Epithelial cell of proximal tubule (primary cell): ENCODE data around the gene ANKMY2. TPM values are rescaled to one million over a fixed set of nuclear protein-coding genes. Genes with fewer than 3 reads are reported as not detected.

Source experiments
- DNase-seq: peaks from one replicate; pipeline ENCODE4 v3.0.0-alpha.2; 2011; ENCODE audit warnings: low read depth
- H3K4me3 ChIP-seq: 2 replicates; pipeline ENCODE4 v1.5.1; 2011; ENCODE audit warnings: low read depth, mild to moderate bottlenecking, low read length
- total RNA-seq: library from RNA; depleted of rRNA; stranded (reverse); fragments of >200 nt; gene quantifications from 2 replicates; pipeline ENCODE4 v1.2.3, GENCODE V29; 2015
- TF ChIP-seq, protein P1 (sequence below): conservative IDR thresholded peaks from 2 replicates; pipeline ENCODE4 v1.5.1; 2012; ENCODE audit warnings: low read depth, mild to moderate bottlenecking, low read length

ANKMY2 gene
- total RNA-seq, 1 donor from 2014 or later: 12.9 TPM

DNA sequence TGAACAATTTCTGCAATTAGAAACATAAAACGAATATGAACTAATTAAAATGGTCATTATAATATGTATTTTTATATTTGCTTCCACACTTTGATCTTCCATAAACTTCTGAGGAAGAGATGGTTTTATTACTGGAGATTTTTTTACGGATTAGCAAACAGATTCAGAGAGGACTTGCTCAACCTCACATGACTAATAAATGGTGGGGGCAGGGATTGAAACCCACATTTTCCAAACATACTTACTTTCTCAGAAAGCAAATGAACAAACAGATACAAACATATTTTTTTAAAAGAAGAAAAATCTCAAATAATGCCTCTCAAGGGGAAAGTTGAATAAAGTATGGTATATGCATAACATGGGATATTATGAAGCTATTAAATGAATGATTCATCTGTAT is 18.3 kb downstream of the ANKMY2 start:
- no peak for DNase-seq
- TF ChIP-seq, protein P1, sequence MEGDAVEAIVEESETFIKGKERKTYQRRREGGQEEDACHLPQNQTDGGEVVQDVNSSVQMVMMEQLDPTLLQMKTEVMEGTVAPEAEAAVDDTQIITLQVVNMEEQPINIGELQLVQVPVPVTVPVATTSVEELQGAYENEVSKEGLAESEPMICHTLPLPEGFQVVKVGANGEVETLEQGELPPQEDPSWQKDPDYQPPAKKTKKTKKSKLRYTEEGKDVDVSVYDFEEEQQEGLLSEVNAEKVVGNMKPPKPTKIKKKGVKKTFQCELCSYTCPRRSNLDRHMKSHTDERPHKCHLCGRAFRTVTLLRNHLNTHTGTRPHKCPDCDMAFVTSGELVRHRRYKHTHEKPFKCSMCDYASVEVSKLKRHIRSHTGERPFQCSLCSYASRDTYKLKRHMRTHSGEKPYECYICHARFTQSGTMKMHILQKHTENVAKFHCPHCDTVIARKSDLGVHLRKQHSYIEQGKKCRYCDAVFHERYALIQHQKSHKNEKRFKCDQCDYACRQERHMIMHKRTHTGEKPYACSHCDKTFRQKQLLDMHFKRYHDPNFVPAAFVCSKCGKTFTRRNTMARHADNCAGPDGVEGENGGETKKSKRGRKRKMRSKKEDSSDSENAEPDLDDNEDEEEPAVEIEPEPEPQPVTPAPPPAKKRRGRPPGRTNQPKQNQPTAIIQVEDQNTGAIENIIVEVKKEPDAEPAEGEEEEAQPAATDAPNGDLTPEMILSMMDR: no peak
- no peak overlapping the region for H3K4me3 ChIP-seq

DNA sequence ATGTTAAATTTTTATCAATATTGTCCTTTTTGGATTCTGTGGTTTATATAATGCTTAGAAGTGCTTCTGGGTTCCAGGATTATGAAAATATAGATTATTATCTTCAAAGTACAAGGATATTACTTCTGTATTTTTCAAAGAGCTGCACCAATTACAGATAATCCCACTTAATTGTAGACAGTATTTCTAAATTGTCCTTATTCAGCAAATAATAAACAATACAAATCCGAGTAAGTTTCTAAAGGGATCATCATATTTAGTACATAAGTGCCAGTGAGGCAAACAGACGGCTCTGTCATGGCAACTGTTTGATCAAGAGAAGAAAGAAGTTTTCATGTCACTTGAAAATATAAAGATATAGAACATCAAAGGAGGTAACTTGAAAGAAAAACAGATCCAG is 19.2 kb downstream of the ANKMY2 start:
- H3K4me3 ChIP-seq: no peak overlapping the region
- TF ChIP-seq, protein P1: no peak
- no peak for DNase-seq

DNA sequence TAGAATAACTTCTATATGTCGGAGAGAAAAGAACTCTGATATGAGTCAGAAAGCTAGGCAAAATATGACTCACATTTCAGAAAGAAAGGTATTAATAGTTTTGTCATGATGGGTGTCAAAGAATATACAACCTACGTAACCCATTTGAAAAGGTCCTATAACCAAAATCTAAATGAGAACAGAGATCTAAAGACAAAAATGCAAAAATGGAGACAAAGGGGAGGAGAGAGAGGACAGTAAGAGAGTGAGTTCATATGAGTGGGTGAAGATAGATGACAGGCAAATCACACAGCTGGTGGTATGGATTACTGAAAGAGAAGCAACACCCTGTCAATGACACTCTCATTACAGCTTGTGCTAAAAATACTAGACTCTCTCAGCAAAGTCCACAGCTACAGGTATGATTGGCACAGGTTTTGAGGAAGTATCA is 25.6 kb downstream of the ANKMY2 start:
- TF ChIP-seq, protein P1: no peak
- H3K4me3 ChIP-seq: no peak overlapping the region
- no peak for DNase-seq

DNA sequence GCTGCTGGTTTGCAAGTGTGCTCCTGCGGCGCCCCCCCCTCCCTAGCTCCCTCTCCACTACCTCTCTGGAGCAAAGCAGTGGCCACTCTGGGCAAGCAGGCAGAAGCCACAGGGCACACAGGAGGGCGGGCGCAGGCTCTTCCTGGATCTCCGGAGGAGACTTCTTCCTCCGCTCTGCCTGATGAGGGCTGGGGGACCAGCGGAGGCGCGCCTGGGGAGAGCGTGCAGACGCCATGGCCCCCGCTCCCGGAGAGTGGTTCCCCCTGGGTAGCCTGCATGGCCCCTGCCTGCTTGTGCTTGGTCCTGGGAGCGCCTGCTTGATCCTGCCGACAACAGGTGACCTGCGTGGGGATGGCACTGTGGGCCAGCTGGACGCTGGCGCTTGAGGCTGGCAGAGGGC is 29.0 kb downstream of the ANKMY2 start:
- TF ChIP-seq, protein P1: no peak
- H3K4me3 ChIP-seq: no peak overlapping the region
- no peak for DNase-seq

DNA sequence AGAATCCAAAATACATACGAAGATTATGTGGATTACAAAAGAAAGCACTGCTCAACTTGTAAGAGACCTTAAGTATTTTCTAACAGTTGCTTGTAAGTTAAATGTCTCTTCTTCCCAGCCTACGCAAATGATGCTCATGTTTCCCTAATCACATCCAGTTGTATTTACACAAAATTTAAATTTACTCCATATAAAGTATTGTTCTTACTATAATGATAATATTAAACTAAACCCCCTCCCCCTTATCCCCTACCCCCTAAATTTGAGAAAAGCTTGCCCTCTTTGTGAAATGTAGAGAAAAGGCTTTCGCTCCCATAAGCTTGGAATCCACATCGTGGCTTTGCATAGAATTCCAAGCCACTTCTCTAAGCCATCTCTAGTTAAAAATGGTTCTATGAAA is 29.4 kb downstream of the ANKMY2 start:
- TF ChIP-seq, protein P1: no peak
- DNase-seq: no peak
- H3K4me3 ChIP-seq: no peak overlapping the region

DNA sequence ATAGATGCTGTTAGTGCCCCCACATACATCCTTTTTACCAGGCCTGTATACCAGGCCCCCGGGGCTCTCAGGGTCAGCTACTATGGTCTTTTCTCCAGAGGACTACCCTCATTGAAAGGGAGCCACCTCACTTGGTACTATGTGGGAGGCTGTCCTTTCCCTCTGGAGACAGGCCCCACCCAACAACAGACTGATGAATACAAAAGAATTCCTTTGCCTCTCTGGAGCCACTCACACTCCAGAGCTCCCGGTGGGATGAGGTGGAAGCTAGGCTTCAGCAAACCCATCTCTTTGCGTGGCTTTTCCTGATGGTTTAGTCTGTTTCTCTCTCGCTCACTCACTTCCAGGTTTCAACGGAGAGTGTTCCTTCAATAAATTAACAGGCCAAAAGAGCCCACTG is 30.3 kb downstream of the ANKMY2 start:
- H3K4me3 ChIP-seq: no peak overlapping the region
- DNase-seq: no peak
- TF ChIP-seq, protein P1: no peak

DNA sequence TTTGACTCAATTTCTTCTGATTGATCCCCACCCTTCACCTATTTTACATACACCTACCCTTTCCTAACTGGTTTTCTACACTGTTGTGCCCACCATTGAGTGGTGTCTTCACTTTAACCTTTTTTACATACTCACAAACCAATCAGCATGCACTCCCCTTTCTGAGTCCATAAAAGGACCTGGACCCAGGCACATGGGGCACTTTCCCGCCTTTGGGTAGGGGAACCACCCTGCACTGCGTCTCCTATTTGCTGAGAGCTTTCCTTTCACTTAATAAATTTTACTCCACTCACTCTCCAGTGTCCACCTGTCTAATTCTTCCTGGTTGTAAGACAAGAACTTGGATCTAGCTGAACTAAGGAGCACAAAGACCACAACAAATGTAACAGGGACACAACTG is 33.8 kb downstream of the ANKMY2 start:
- TF ChIP-seq, protein P1: no peak
- no peak for DNase-seq

More for the DNA sequence above, 33.8 kb downstream of the ANKMY2 start:
- H3K4me3 ChIP-seq: no peak overlapping the region
